Endothelial cell of umbilical vein (primary cell): ENCODE results near the gene TREX2. TPM values are rescaled to one million over a fixed set of nuclear protein-coding genes. Genes with fewer than 3 reads are reported as not detected.

Experiments
- BruUV-seq: library from RNA; stranded (reverse); fragments of 400-500 nt; replicated peaks from 2 replicates; lab custom pipeline; 2021; lab: Mats Ljungman, UMichigan
- CTCF ChIA-PET: fragments of 300-600, 350-600 bp; sonication (Branson Sonifier 250); formaldehyde crosslinking; loops from one replicate; lab custom pipeline; 2021; ENCODE audit warnings: antibody characterized with exemption, inconsistent platforms; lab: Charles Lee
- POLR2A ChIA-PET: fragments of 300-600, 350-600 bp; sonication (Branson Sonifier 250); formaldehyde crosslinking; loops from one replicate; lab custom pipeline; 2021; ENCODE audit warnings: antibody characterized with exemption, inconsistent platforms; lab: Charles Lee
- DNase-seq: peaks from one replicate; pipeline ENCODE4 v3.0.0-alpha.2; 2011; ENCODE audit warnings: low read depth, low spot score
- FAIRE-seq: peaks from 2 replicates; lab custom pipeline; 2011; peaks lifted over from hg19 to GRCh38; lab: Jason Lieb, UNC
- H2AFZ ChIP-seq: 2 replicates; pipeline ENCODE4 v1.6.0; 2012; ENCODE audit warnings: low read depth, low read length, control low read depth, inconsistent platforms
- H3K27ac ChIP-seq: 2 replicates; pipeline ENCODE4 v1.5.1; 2011; ENCODE audit warnings: low read depth, mild to moderate bottlenecking, control low read depth, low read length, moderate library complexity; ENCODE audit not compliant: insufficient read depth
- H3K27me3 ChIP-seq, 2 experiments: 2 replicates each; pipeline versions ENCODE4 v1.6.0 to v1.6.1; 2011; ENCODE audit warnings: low read length in 2 of 2, mixed read lengths in 1 of 2; ENCODE audit not compliant: control insufficient read depth in 2 of 2, insufficient read depth in 2 of 2
- H3K36me3 ChIP-seq, 2 experiments: 2 replicates in 1 of 2; 3 replicates in 1 of 2; pipeline ENCODE4 v1.5.1; 2011; ENCODE audit warnings: low read length in 2 of 2, mild to moderate bottlenecking in 1 of 2, moderate library complexity in 1 of 2; ENCODE audit not compliant: control insufficient read depth in 2 of 2, insufficient read depth in 2 of 2; ENCODE audit errors: extremely low read depth in 1 of 2
- H3K4me1 ChIP-seq: 3 replicates; pipeline ENCODE4 v1.5.1; 2011; ENCODE audit warnings: mild to moderate bottlenecking, low read length; ENCODE audit not compliant: control insufficient read depth, insufficient read depth; ENCODE audit errors: extremely low read depth
- H3K4me2 ChIP-seq: 2 replicates; pipeline ENCODE4 v1.6.1; 2011; ENCODE audit warnings: low read length, control low read depth, mixed read lengths; ENCODE audit not compliant: insufficient read depth
- H3K4me3 ChIP-seq, 3 experiments: fragments of 200-600 bp in 1 of 3; sonication (generic), shearing (Covaris generic) in 1 of 3; replicated peaks in 1 of 3; 2 replicates each; pipeline ENCODE4 v1.5.1; 2011 to 2016; ENCODE audit warnings: control low read depth in 3 of 3, low read length in 3 of 3, mild to moderate bottlenecking in 2 of 3, inconsistent platforms in 1 of 3, low read depth in 1 of 3, moderate library complexity in 1 of 3; ENCODE audit not compliant: insufficient read depth in 1 of 3
- H3K79me2 ChIP-seq: 2 replicates; pipeline ENCODE4 v1.6.0; 2012; ENCODE audit warnings: low read length, inconsistent platforms; ENCODE audit not compliant: control insufficient read depth, insufficient read depth
- H3K9ac ChIP-seq: replicated peaks from 2 replicates; pipeline ENCODE3; 2011; ENCODE audit warnings: low read length, control low read depth; ENCODE audit not compliant: insufficient read depth; ENCODE audit errors: extremely low read depth
- H3K9me1 ChIP-seq: replicated peaks from 3 replicates; pipeline ENCODE4 v1.6.0; 2011; ENCODE audit warnings: mild to moderate bottlenecking, low read length; ENCODE audit not compliant: control insufficient read depth, insufficient read depth; ENCODE audit errors: extremely low read depth
- H3K9me3 ChIP-seq: replicated peaks from 2 replicates; pipeline ENCODE4 v1.5.1; 2012; ENCODE audit warnings: low read length, inconsistent platforms; ENCODE audit not compliant: control insufficient read depth, insufficient read depth
- H4K20me1 ChIP-seq: replicated peaks from 2 replicates; pipeline ENCODE3; 2011; ENCODE audit warnings: mild to moderate bottlenecking, low read length; ENCODE audit not compliant: control insufficient read depth, insufficient read depth; ENCODE audit errors: extremely low read depth
- EZH2 ChIP-seq: IDR thresholded peaks from 2 replicates; pipeline ENCODE4 v1.6.1; 2012; ENCODE audit warnings: borderline replicate concordance, low read depth, mild to moderate bottlenecking, moderate library complexity, low read length, inconsistent platforms; ENCODE audit not compliant: severe bottlenecking
- FOS ChIP-seq: IDR thresholded peaks from 2 replicates; pipeline ENCODE4 v1.6.1; 2011; ENCODE audit warnings: mild to moderate bottlenecking, low read length, moderate library complexity, borderline replicate concordance; ENCODE audit not compliant: insufficient read depth
- GATA2 ChIP-seq: IDR thresholded peaks from 2 replicates; pipeline ENCODE4 v1.7.0; 2011; ENCODE audit warnings: low read depth, mild to moderate bottlenecking, moderate library complexity, mixed read lengths, low read length; ENCODE audit not compliant: insufficient read length, insufficient read depth
- MAX ChIP-seq: IDR thresholded peaks from 2 replicates; pipeline ENCODE4 v1.6.1; 2011; ENCODE audit not compliant: insufficient read depth, insufficient read length
- MYC ChIP-seq: IDR thresholded peaks from one replicate; pipeline ENCODE4 v1.6.1; 2011; ENCODE audit warnings: mild to moderate bottlenecking, low read depth, low read length
- POLR2A ChIP-seq: IDR thresholded peaks from 2 replicates; pipeline ENCODE4 v1.6.1; 2012; ENCODE audit warnings: low read depth, mild to moderate bottlenecking, control low read depth, low read length
- dilution Hi-C: fragments of 300-500 bp; cut with MboI; formaldehyde crosslinking; loops from one replicate; pipeline ENCODE4 v1.15.0; 2019; ENCODE audit warnings: low sequenced_read_pairs; ENCODE audit not compliant: extremely low pct_ligation_motif_present
- intact Hi-C: fragments of 100-400 bp; cut with micrococcal nuclease; formaldehyde crosslinking; loops from one replicate; pipeline ENCODE4 v1.10.0; 2022
- polyA plus RNA-seq, 4 experiments: library from polyadenylated mRNA; depleted of rRNA in 3 of 4; stranded (reverse) in 3 of 4; unstranded in 1 of 4; fragments of >200 nt; gene quantifications; 2 replicates each; pipeline versions ENCODE4 v1.2.1 to v1.2.3, GENCODE V29; 2011 to 2012; ENCODE audit warnings: missing spikeins in 1 of 4
- total RNA-seq: library from RNA; stranded (reverse); gene quantifications from 2 replicates; pipeline ENCODE4 v1.2.3, GENCODE V29; 2021

Gene TREX2
- total and polyA plus RNA-seq, 2 donors (not counting 3 experiments of a cell fraction or from before 2014, with no cell fraction given), result 0.82 to 0.99 TPM

- H3K9me3 ChIP-seq, result no peaks in the 10 kb centered on the region
- no peak overlapping the region for H3K4me2 ChIP-seq
- no peaks in the 10 kb centered on the region for H3K36me3 ChIP-seq
- FAIRE-seq (peak; percentile 95), DNase-seq (peak; percentile 50)
- intact Hi-C loops, result loop anchor here (1.0 kb wide), 1 partner anchor 10 kb away; no protein-coding TSS in a partner anchor
- no peak overlapping the region for H3K4me3 ChIP-seq
- ChIA-PET POLR2A (no interaction called here), CTCF (interaction anchor here (1.1 to 9.4 kb wide), 3 partner anchors 10 to 15 kb away, joined by 3 to 189 read pairs (median 7); partner anchors contain the start of gene HAUS7)
- TF ChIP-seq EZH2, result no peak
- no peak for TF ChIP-seq GATA2
- TF ChIP-seq MAX, result peak; percentile 70
- no peak for TF ChIP-seq FOS
- no peak for TF ChIP-seq POLR2A
- H3K4me1 ChIP-seq, result peaks cover 39% of the 10 kb centered on the region
- no peaks in the 10 kb centered on the region for H3K79me2 ChIP-seq
- H3K9me1 ChIP-seq, result no peaks in the 10 kb centered on the region
- H2AFZ ChIP-seq, result no peak overlapping the region
- dilution Hi-C loops, result no loop called here
- no TSS peak for BruUV-seq
- peak overlapping the region; percentile 80 for H3K27ac ChIP-seq
- no peaks in the 10 kb centered on the region for H4K20me1 ChIP-seq
- H3K27me3 ChIP-seq, result no peaks in the 10 kb centered on the region
- peak overlapping the region; percentile 39 for H3K9ac ChIP-seq
These were observed 41.8 kb upstream of the TREX2 start for GRCh38 chrX:153487590-153488071.

GRCh38 chrX:153486171-153486570 is 40.3 kb upstream of the TREX2 start:
- no peak overlapping the region for H3K9ac ChIP-seq
- POLR2A ChIA-PET, result no interaction called here
- H3K27ac ChIP-seq, result no peak overlapping the region
- CTCF ChIA-PET, result interaction anchor here (0.9 kb wide), 1 partner anchor 9 kb away, joined by 3 read pairs; no protein-coding TSS in a partner anchor
- no peak overlapping the region for H2AFZ ChIP-seq
- H3K79me2 ChIP-seq, result no peaks in the 10 kb centered on the region
- no peak for TF ChIP-seq MYC
- H3K9me3 ChIP-seq, result no peaks in the 10 kb centered on the region
- intact Hi-C loops, result no loop called here
- dilution Hi-C loops, result no loop called here
- no peak overlapping the region for H3K4me2 ChIP-seq
- no peak overlapping the region for H3K4me3 ChIP-seq
- H3K36me3 ChIP-seq, result no peaks in the 10 kb centered on the region
- DNase-seq, result no peak
- H3K27me3 ChIP-seq, result no peaks in the 10 kb centered on the region
- H3K9me1 ChIP-seq, result no peaks in the 10 kb centered on the region
- H4K20me1 ChIP-seq, result no peaks in the 10 kb centered on the region
- peaks cover 26% of the 10 kb centered on the region for H3K4me1 ChIP-seq
- FAIRE-seq, result no peak
- no TSS peak for BruUV-seq
